GM19324 (cell line): ENCODE data around the gene CBX4.

Experiments used
- ATAC-seq: cut with Tn5 transposase; IDR thresholded peaks from one replicate; pipeline ENCODE4 v1.9.1; 2021; ENCODE audit warnings: mild to moderate bottlenecking, moderate library complexity; ENCODE audit not compliant: unreplicated experiment, low FRiP score

The CBX4 gene

GRCh38 chr17:79839356-79840268, at the start of gene CBX4:
CBX4 (minus strand) TSS chr17:79839440; CDS start chr17:79839251, 189 bp downstream.
- peak; percentile 73 for ATAC-seq

GRCh38 chr17:79888009-79888540, 48.8 kb upstream of the CBX4 start:
- no peak for ATAC-seq

- no peak for ATAC-seq
Observed at GRCh38 chr17:79887451-79887991, 48.3 kb upstream of the CBX4 start.

- ATAC-seq = no peak
Observed at GRCh38 chr17:79883202-79883601, 44.0 kb upstream of the CBX4 start.

GRCh38 chr17:79878329-79878947, 39.2 kb upstream of the CBX4 start:
- ATAC-seq = no peak

GRCh38 chr17:79877041-79877440, 37.8 kb upstream of the CBX4 start:
- ATAC-seq = no peak

- no peak for ATAC-seq
Observed at GRCh38 chr17:79875511-79875910, 36.3 kb upstream of the CBX4 start.

GRCh38 chr17:79874329-79874981, 35.2 kb upstream of the CBX4 start:
- ATAC-seq = no peak

GRCh38 chr17:79873583-79873982, 34.3 kb upstream of the CBX4 start:
- ATAC-seq = no peak

- no peak for ATAC-seq
Observed at GRCh38 chr17:79872762-79873161, 33.5 kb upstream of the CBX4 start.

- ATAC-seq = no peak
Observed at GRCh38 chr17:79871131-79871530, 31.9 kb upstream of the CBX4 start.

GRCh38 chr17:79870540-79870939, 31.3 kb upstream of the CBX4 start:
- ATAC-seq = no peak

- ATAC-seq = no peak
Observed at GRCh38 chr17:79866791-79867518, 27.7 kb upstream of the CBX4 start.

GRCh38 chr17:79865351-79866210, 26.3 kb upstream of the CBX4 start:
- ATAC-seq = no peak

GRCh38 chr17:79864617-79865250, 25.5 kb upstream of the CBX4 start:
- ATAC-seq = no peak

- no peak for ATAC-seq
Observed at GRCh38 chr17:79864147-79864546, 24.9 kb upstream of the CBX4 start.

- ATAC-seq = no peak
Observed at GRCh38 chr17:79862771-79863440, 23.7 kb upstream of the CBX4 start.

- no peak for ATAC-seq
Observed at GRCh38 chr17:79862238-79862637, 23.0 kb upstream of the CBX4 start.
